Fibroblast of lung (primary cell): ENCODE measurements around the gene DHODH. TPM values are rescaled to one million over a fixed set of nuclear protein-coding genes. Genes with fewer than 3 reads are reported as not detected.
A peak's percentile ranks its signal among the peaks of the same experiment; 100 is the strongest.
"Not testable (repeated sequence)": the region's sequence is repeated elsewhere in the genome, so short reads cannot be mapped to it uniquely, and the experiment has no call there.

Experiments
- DNase-seq, 2 donors: peaks; one replicate each; pipeline versions ENCODE4 v3.0.0 to v3.0.0-alpha.2; 2010; ENCODE audit warnings: low read depth in 2 of 2
- H2AFZ ChIP-seq: 2 replicates; pipeline ENCODE4 v1.5.1; 2012; ENCODE audit warnings: low read length, control low read depth, inconsistent platforms
- H3K27ac ChIP-seq: 2 replicates; pipeline ENCODE4 v1.5.1; 2011; ENCODE audit warnings: low read length, control low read depth; ENCODE audit not compliant: insufficient read depth
- H3K27me3 ChIP-seq: 2 replicates; pipeline ENCODE4 v1.5.1; 2011; ENCODE audit warnings: mild to moderate bottlenecking, low read length; ENCODE audit not compliant: control insufficient read depth, insufficient read depth
- H3K36me3 ChIP-seq: 2 replicates; pipeline ENCODE4 v1.5.1; 2011; ENCODE audit warnings: low read length; ENCODE audit not compliant: control insufficient read depth, insufficient read depth
- H3K4me1 ChIP-seq: 2 replicates; pipeline ENCODE4 v1.5.1; 2011; ENCODE audit warnings: low read length; ENCODE audit not compliant: control insufficient read depth, insufficient read depth; ENCODE audit errors: extremely low read depth
- H3K4me2 ChIP-seq: 2 replicates; pipeline ENCODE4 v1.5.1; 2011; ENCODE audit warnings: low read length, control low read depth; ENCODE audit not compliant: insufficient read depth; ENCODE audit errors: extremely low read depth
- H3K4me3 ChIP-seq, 4 experiments: fragments of 200-600 bp in 1 of 4; sonication (generic) in 1 of 4; replicated peaks in 1 of 4; 2 replicates each; pipeline ENCODE4 v1.5.1; 2011 to 2016; ENCODE audit warnings: low read length in 4 of 4, low read depth in 3 of 4, mild to moderate bottlenecking in 3 of 4, control low read depth in 2 of 4, inconsistent platforms in 1 of 4, mixed read lengths in 1 of 4; ENCODE audit not compliant: insufficient read depth in 1 of 4; ENCODE audit errors: control extremely low read depth in 1 of 4
- H3K79me2 ChIP-seq: 2 replicates; pipeline ENCODE4 v1.5.1; 2012; ENCODE audit warnings: mild to moderate bottlenecking, low read length, inconsistent platforms; ENCODE audit not compliant: control insufficient read depth, insufficient read depth
- H3K9ac ChIP-seq: 2 replicates; pipeline ENCODE4 v1.5.1; 2011; ENCODE audit warnings: mild to moderate bottlenecking, low read length, control low read depth; ENCODE audit not compliant: insufficient read depth
- H3K9me3 ChIP-seq: 2 replicates; pipeline ENCODE4 v1.5.1; 2012; ENCODE audit warnings: low read depth, low read length; ENCODE audit not compliant: control insufficient read depth, insufficient read depth
- H4K20me1 ChIP-seq: 2 replicates; pipeline ENCODE4 v1.5.1; 2011; ENCODE audit warnings: low read length; ENCODE audit not compliant: control insufficient read depth, insufficient read depth; ENCODE audit errors: extremely low read depth
- CTCF ChIP-seq, 2 donors: IDR thresholded peaks in 1 of 2; conservative IDR thresholded peaks in 1 of 2; 1 replicate in 1 of 2; 2 replicates in 1 of 2; pipeline ENCODE4 v1.5.1; 2011 to 2012; ENCODE audit warnings: low read length in 2 of 2, control low read depth in 1 of 2, inconsistent platforms in 1 of 2, low read depth in 1 of 2, mild to moderate bottlenecking in 1 of 2
- EZH2 ChIP-seq: IDR thresholded peaks from 2 replicates; pipeline ENCODE4 v1.5.1; 2012; ENCODE audit warnings: low read length, control low read depth, mild to moderate bottlenecking; ENCODE audit errors: missing control alignments
- polyA plus RNA-seq, 2 donors: library from polyadenylated mRNA; depleted of rRNA in 1 of 2; stranded (reverse) in 1 of 2; unstranded in 1 of 2; fragments of >200 nt; gene quantifications; 2 replicates each; pipeline ENCODE4 v1.2.1, GENCODE V29; 2011 to 2012; ENCODE audit warnings: missing spikeins in 1 of 2
- total RNA-seq: library from RNA; depleted of rRNA; stranded (reverse); fragments of >200 nt; gene quantifications from 2 replicates; pipeline ENCODE4 v1.2.1, GENCODE V29; 2014

Gene DHODH
- total and polyA plus RNA-seq, 2 donors (not counting 1 experiment from before 2014, with no cell fraction given) = 3.0 TPM

DNA sequence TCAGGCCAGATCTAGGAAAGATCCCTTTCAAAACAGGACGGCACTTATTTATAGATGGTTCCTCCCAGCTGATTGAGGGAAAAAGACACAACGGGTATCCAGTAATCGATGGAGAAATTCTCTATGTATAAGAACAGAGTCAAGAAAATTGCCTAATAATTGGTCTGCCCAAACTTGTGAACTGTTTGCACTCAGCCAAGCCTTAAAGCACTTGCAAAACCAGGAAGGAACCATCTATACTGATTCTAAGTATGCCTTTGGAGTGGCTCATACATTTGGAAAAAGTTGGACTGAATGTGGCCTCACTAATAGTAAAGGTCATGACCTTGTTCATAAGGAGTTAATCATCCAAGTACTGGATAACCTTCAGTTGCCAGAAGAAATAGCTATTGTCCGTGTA is 60.4 kb downstream of the DHODH start:
- H3K27me3 ChIP-seq = no peaks in the 10 kb centered on the region
- DNase-seq = no peak

GRCh38 chr16:72072514-72073342 is 64.2 kb downstream of the DHODH start:
- Histone ChIP-seq H2AFZ (no peak overlapping the region), H3K4me1 (no peaks in the 10 kb centered on the region), H3K4me2 (no peak overlapping the region), H3K9ac (no peak overlapping the region), H3K79me2 (no peaks in the 10 kb centered on the region), H3K36me3 (no peaks in the 10 kb centered on the region), H3K27ac (no peak overlapping the region), H3K9me3 (no peaks in the 10 kb centered on the region), H3K4me3 (no peak overlapping the region), H4K20me1 (no peaks in the 10 kb centered on the region), H3K27me3 (no peaks in the 10 kb centered on the region)
- TF ChIP-seq CTCF (conservative IDR thresholded peaks at IDR 0.05 in 1 of 2, IDR thresholded peaks at IDR 0.05 in 1 of 2; ENCODE audit: low read depth in 1 of 2, low read length in 2 of 2) (no peak), EZH2 (no peak)
- DNase-seq = peak; percentile 23 to 49

More for the DNA sequence above, 60.4 kb downstream of the DHODH start:
- no peak overlapping the region for H3K4me3 ChIP-seq
- H3K79me2 ChIP-seq = no peaks in the 10 kb centered on the region
- no peak overlapping the region for H3K4me2 ChIP-seq
- H3K27ac ChIP-seq = no peak overlapping the region
- H3K9ac ChIP-seq = no peak overlapping the region
- H3K9me3 ChIP-seq = no peaks in the 10 kb centered on the region
- H2AFZ ChIP-seq = no peak overlapping the region
- no peaks in the 10 kb centered on the region for H4K20me1 ChIP-seq
- TF ChIP-seq EZH2 (no peak), CTCF (conservative IDR thresholded peaks at IDR 0.05 in 1 of 2, IDR thresholded peaks at IDR 0.05 in 1 of 2; ENCODE audit: low read depth in 1 of 2, low read length in 2 of 2) (no peak)
- no peaks in the 10 kb centered on the region for H3K4me1 ChIP-seq
- H3K36me3 ChIP-seq = no peaks in the 10 kb centered on the region

DNA sequence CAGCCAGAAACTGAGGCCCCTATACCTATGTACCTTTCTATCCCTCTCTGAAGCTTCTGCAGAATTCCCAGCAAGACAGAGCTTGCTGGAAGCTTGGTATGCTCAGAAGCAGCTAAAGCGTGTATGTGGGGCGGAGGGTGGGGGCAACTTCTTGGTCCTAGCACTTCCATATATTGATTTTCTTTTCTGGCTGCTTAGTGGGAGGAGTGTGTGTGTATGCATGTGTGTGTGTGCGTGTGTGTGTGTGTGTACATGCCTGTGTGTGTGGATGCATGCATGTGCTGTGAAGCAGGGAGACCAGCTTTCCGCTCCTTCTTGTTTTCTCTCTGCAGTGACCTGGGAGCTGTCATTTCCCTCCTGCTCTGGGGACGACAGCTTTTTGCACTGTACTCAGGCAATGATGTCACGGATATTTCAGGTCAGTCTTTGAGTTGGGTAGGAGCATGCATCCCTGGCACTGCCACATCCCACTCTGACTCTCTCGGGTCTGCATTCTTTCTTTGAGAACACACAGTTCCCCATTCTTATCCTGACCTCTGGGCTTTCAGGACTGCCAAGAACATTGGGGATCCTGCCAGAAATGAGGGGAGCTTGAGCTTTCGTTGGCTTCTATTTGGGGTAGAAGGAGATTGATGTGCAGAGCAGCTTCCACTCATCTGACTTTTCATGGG is 65.2 kb downstream of the DHODH start:
- H3K4me3 ChIP-seq = no peak overlapping the region
- no peaks in the 10 kb centered on the region for H3K36me3 ChIP-seq
- H3K4me2 ChIP-seq = no peak overlapping the region
- H3K79me2 ChIP-seq = no peaks in the 10 kb centered on the region
- TF ChIP-seq EZH2 (no peak), CTCF (conservative IDR thresholded peaks at IDR 0.05 in 1 of 2, IDR thresholded peaks at IDR 0.05 in 1 of 2; ENCODE audit: low read depth in 1 of 2, low read length in 2 of 2) (no peak)
- no peaks in the 10 kb centered on the region for H4K20me1 ChIP-seq
- H2AFZ ChIP-seq = no peak overlapping the region
- H3K9me3 ChIP-seq = no peaks in the 10 kb centered on the region
- no peak overlapping the region for H3K27ac ChIP-seq
- H3K9ac ChIP-seq = no peak overlapping the region
- DNase-seq = peak in 1 of 2 donors; percentile 56
- no peaks in the 10 kb centered on the region for H3K27me3 ChIP-seq
- no peaks in the 10 kb centered on the region for H3K4me1 ChIP-seq

DNA sequence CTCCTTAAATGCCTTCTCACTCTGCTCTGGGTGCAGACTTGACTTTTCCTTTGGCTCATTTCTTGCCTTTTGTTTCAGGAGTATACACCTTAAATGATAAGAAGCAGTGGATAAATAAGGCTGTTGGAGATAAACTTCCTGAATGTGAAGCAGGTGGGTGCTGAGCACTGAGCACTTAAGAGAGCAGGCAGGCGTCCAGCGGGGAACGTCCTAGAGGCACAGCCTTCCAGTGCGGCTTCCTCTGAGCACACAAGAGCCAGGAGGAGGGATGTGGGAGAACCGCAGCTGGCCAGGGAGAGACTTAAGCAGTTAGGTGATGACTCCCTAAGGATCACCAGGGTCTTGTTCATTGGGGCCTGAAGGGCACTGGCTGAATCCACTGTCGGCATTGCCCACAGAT is 66.5 kb downstream of the DHODH start:
- H4K20me1 ChIP-seq, H3K9ac ChIP-seq, H3K36me3 ChIP-seq, H3K9me3 ChIP-seq, H3K27ac ChIP-seq, H3K4me3 ChIP-seq, H3K4me1 ChIP-seq, DNase-seq, H3K27me3 ChIP-seq, H3K4me2 ChIP-seq, H3K79me2 ChIP-seq, H2AFZ ChIP-seq: not testable (repeated sequence)
